ENCODE data around the gene IRF2BP2.

DNA sequence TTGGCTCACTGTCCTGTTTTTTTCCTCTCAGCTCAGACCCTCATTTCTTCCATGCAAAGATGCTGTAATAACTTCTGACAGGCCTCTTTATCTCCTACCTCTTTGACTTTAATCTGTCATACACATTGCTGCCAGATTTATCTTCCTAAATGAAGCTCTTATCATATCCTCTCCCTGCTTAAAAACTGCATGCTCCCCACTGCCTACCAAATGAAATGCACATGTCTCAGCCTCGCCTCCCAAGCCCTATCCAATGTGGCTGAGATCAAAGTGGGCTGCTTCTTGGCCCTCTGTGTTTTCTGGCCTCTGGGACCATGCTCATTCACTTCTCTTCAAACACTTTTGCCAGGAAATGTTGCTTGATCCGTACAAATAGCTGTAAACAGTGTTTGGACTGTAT, 38.3 kb downstream of the IRF2BP2 start:
- TF ChIP-seq, protein P1, sequence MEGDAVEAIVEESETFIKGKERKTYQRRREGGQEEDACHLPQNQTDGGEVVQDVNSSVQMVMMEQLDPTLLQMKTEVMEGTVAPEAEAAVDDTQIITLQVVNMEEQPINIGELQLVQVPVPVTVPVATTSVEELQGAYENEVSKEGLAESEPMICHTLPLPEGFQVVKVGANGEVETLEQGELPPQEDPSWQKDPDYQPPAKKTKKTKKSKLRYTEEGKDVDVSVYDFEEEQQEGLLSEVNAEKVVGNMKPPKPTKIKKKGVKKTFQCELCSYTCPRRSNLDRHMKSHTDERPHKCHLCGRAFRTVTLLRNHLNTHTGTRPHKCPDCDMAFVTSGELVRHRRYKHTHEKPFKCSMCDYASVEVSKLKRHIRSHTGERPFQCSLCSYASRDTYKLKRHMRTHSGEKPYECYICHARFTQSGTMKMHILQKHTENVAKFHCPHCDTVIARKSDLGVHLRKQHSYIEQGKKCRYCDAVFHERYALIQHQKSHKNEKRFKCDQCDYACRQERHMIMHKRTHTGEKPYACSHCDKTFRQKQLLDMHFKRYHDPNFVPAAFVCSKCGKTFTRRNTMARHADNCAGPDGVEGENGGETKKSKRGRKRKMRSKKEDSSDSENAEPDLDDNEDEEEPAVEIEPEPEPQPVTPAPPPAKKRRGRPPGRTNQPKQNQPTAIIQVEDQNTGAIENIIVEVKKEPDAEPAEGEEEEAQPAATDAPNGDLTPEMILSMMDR (IDR thresholded peaks at IDR 0.05) = no peak
- TF ChIP-seq POLR2A (IDR thresholded peaks at IDR 0.05) = no peak

Data from thyroid gland (tissue), 4 donors.